ENCODE measurements around the gene RGS7. TPM values are rescaled to one million over a fixed set of nuclear protein-coding genes. Genes with fewer than 3 reads are reported as not detected.
"Not testable (repeated sequence)": the region's sequence is repeated elsewhere in the genome, so short reads cannot be mapped to it uniquely, and the experiment has no call there.

The RGS7 gene
- total RNA-seq, 2 donors from 2014 or later: not detected

- intact Hi-C loops (cut with DNase I): no loop called here
- DNase-seq (no peak), ATAC-seq (no peak)
Measured at GRCh38 chr1:241163363-241163762, 193.6 kb downstream of the RGS7 start.

GRCh38 chr1:241161188-241161689 is 195.8 kb downstream of the RGS7 start:
- intact Hi-C loops (cut with DNase I): no loop called here
- ATAC-seq (no peak), DNase-seq (no peak)

GRCh38 chr1:241157435-241157834 is 199.6 kb downstream of the RGS7 start:
- intact Hi-C loops (cut with DNase I): no loop called here
- no peak for ATAC-seq
- no peak for DNase-seq

GRCh38 chr1:241156231-241156965 is 200.6 kb downstream of the RGS7 start:
- ATAC-seq: no peak
- intact Hi-C loops (cut with DNase I): no loop called here
- no peak for DNase-seq

GRCh38 chr1:241145881-241146280 is 211.1 kb downstream of the RGS7 start:
- intact Hi-C loops (cut with DNase I): no loop called here
- DNase-seq (no peak), ATAC-seq (no peak)

GRCh38 chr1:241143765-241144442 is 213.1 kb downstream of the RGS7 start:
- ATAC-seq (no peak), DNase-seq (no peak)
- intact Hi-C loops (cut with DNase I): no loop called here

- no peak for ATAC-seq
- intact Hi-C loops (cut with DNase I): no loop called here
- no peak for DNase-seq
Measured at GRCh38 chr1:241142493-241142892, 214.5 kb downstream of the RGS7 start.

- ATAC-seq; DNase-seq; intact Hi-C loops (cut with DNase I): not testable (repeated sequence)
Measured at GRCh38 chr1:241141646-241142045, 215.4 kb downstream of the RGS7 start.

- intact Hi-C loops (cut with DNase I): no loop called here
- ATAC-seq (no peak), DNase-seq (no peak)
Measured at GRCh38 chr1:241140670-241141069, 216.3 kb downstream of the RGS7 start.

GRCh38 chr1:241139047-241139446 is 218.0 kb downstream of the RGS7 start:
- ATAC-seq (no peak), DNase-seq (no peak)
- intact Hi-C loops (cut with DNase I): no loop called here

- ATAC-seq (no peak), DNase-seq (no peak)
- intact Hi-C loops (cut with DNase I): no loop called here
Measured at GRCh38 chr1:241138248-241138647, 218.8 kb downstream of the RGS7 start.

- intact Hi-C loops (cut with DNase I): no loop called here
- ATAC-seq (no peak), DNase-seq (no peak)
Measured at GRCh38 chr1:241136389-241136788, 220.6 kb downstream of the RGS7 start.

- DNase-seq: no peak
- no peak for ATAC-seq
Measured at GRCh38 chr1:241131636-241132194, 225.3 kb downstream of the RGS7 start.

GRCh38 chr1:241130881-241131280 is 226.1 kb downstream of the RGS7 start:
- intact Hi-C loops (cut with DNase I): no loop called here
- ATAC-seq (no peak), DNase-seq (no peak)

More at GRCh38 chr1:241131636-241132194, 225.3 kb downstream of the RGS7 start:
- intact Hi-C loops (cut with DNase I): no loop called here

- DNase-seq (no peak), ATAC-seq (no peak)
- intact Hi-C loops (cut with DNase I): no loop called here
Measured at GRCh38 chr1:241129207-241129960, 227.6 kb downstream of the RGS7 start.

GRCh38 chr1:241125286-241125685 is 231.7 kb downstream of the RGS7 start:
- intact Hi-C loops (cut with DNase I): no loop called here
- ATAC-seq (no peak), DNase-seq (no peak)

- no peak for DNase-seq
- intact Hi-C loops (cut with DNase I): no loop called here
- ATAC-seq: no peak
Measured at GRCh38 chr1:241118049-241118448, 239.0 kb downstream of the RGS7 start.

GRCh38 chr1:241115784-241116183 is 241.2 kb downstream of the RGS7 start:
- ATAC-seq (no peak), DNase-seq (no peak)
- intact Hi-C loops (cut with DNase I): no loop called here

- no peak for DNase-seq
- ATAC-seq: no peak
- intact Hi-C loops (cut with DNase I): no loop called here
Measured at GRCh38 chr1:241114699-241115233, 242.2 kb downstream of the RGS7 start.

Data from left cardiac atrium (tissue), 4 donors.